HepG2 (cell line): ENCODE measurements around the gene CAMK1D. TPM values are rescaled to one million over a fixed set of nuclear protein-coding genes. Genes with fewer than 3 reads are reported as not detected.

Experiments used
- FIP1L1 ChIP-seq: fragments of 200-400 bp; formaldehyde crosslinking; IDR thresholded peaks from 2 replicates; pipeline ENCODE4 v1.6.1; 2018; ENCODE audit warnings: low read depth, mild to moderate bottlenecking, low read length, moderate library complexity, borderline replicate concordance; ENCODE audit not compliant: insufficient read depth
- HBP1 ChIP-seq: IDR thresholded peaks from 2 replicates; pipeline ENCODE4 v1.6.1; 2016; ENCODE audit warnings: low read depth, control low read depth
- HHEX ChIP-seq: IDR thresholded peaks from 2 replicates; pipeline ENCODE4 v1.6.1; 2016; ENCODE audit warnings: control low read depth
- JDP2 ChIP-seq: sonication (generic); formaldehyde crosslinking; IDR thresholded peaks from 2 replicates; pipeline ENCODE4 v1.8.1; 2022; ENCODE audit warnings: missing genetic modification reagents, borderline replicate concordance
- MIXL1 ChIP-seq: IDR thresholded peaks from 2 replicates; pipeline ENCODE4 v1.6.1; 2016
- PAF1 ChIP-seq: IDR thresholded peaks from 2 replicates; pipeline ENCODE4 v1.6.1; 2016; ENCODE audit warnings: missing genetic modification reagents, missing compliant biosample characterization
- POGZ ChIP-seq: sonication (generic); formaldehyde crosslinking; IDR thresholded peaks from 2 replicates; pipeline ENCODE4 v1.4.0; 2020; ENCODE audit warnings: mild to moderate bottlenecking, missing genetic modification reagents
- RBAK ChIP-seq: sonication (generic); formaldehyde crosslinking; IDR thresholded peaks from 2 replicates; pipeline ENCODE4 v1.5.1; 2020; ENCODE audit warnings: mild to moderate bottlenecking, missing genetic modification reagents
- TOPORS ChIP-seq: sonication (generic); formaldehyde crosslinking; IDR thresholded peaks from 2 replicates; pipeline ENCODE4 v1.8.0; 2023; ENCODE audit warnings: mild to moderate bottlenecking, missing genetic modification reagents
- YEATS2 ChIP-seq: sonication (generic); formaldehyde crosslinking; IDR thresholded peaks from 2 replicates; pipeline ENCODE4 v1.4.0; 2020; ENCODE audit warnings: missing genetic modification reagents, borderline replicate concordance
- ZBTB42 ChIP-seq: sonication (generic); formaldehyde crosslinking; IDR thresholded peaks from 2 replicates; pipeline ENCODE4 v1.5.0; 2020; ENCODE audit warnings: mild to moderate bottlenecking, missing genetic modification reagents
- ZFP37 ChIP-seq: sonication (generic); formaldehyde crosslinking; IDR thresholded peaks from 2 replicates; pipeline ENCODE4 v1.4.0; 2020; ENCODE audit warnings: missing genetic modification reagents, borderline replicate concordance
- ZNF281 ChIP-seq: sonication (generic); formaldehyde crosslinking; IDR thresholded peaks from 2 replicates; pipeline ENCODE4 v1.4.0; 2020; ENCODE audit warnings: missing genetic modification reagents, borderline replicate concordance
- ZNF337 ChIP-seq: sonication (generic); formaldehyde crosslinking; IDR thresholded peaks from 2 replicates; pipeline ENCODE4 v1.5.1; 2020; ENCODE audit warnings: missing genetic modification reagents, low read depth, mild to moderate bottlenecking, borderline replicate concordance
- ZNF512 ChIP-seq: sonication (generic); formaldehyde crosslinking; IDR thresholded peaks from 2 replicates; pipeline ENCODE4 v1.4.0; 2020; ENCODE audit warnings: mild to moderate bottlenecking, missing genetic modification reagents
- ZNF747 ChIP-seq: sonication (generic); formaldehyde crosslinking; IDR thresholded peaks from 2 replicates; pipeline ENCODE4 v1.8.1; 2023; ENCODE audit warnings: missing genetic modification reagents, mild to moderate bottlenecking, borderline replicate concordance
- ZUFSP ChIP-seq: sonication (generic); formaldehyde crosslinking; IDR thresholded peaks from 2 replicates; pipeline ENCODE4 v1.9.0; 2021; ENCODE audit warnings: missing genetic modification reagents, mild to moderate bottlenecking, borderline replicate concordance
- polyA plus RNA-seq, 8 experiments: library from polyadenylated mRNA; depleted of rRNA in 3 of 8; stranded (reverse) in 7 of 8; unstranded in 1 of 8; fragments of >200 nt; fragmentation: Illumina TruSeq in 4 of 8; extraction: Trizol in 4 of 8; gene quantifications; 2 replicates each; pipeline versions ENCODE4 v1.2.1 to v1.2.3, GENCODE V29; 2011 to 2016; ENCODE audit warnings: low read depth in 4 of 8, missing spikeins in 1 of 8, mixed read lengths in 1 of 8; ENCODE audit not compliant: insufficient read depth in 1 of 8
- total RNA-seq, 5 experiments: library from RNA; depleted of rRNA; stranded (reverse); fragments of >200 nt; fragmentation: Illumina TruSeq; extraction: Trizol; gene quantifications; 2 replicates each; pipeline ENCODE4 v1.2.3, GENCODE V29; 2016; ENCODE audit warnings: low read depth in 1 of 5
- TF ChIP-seq, protein P1 (sequence below): sonication (generic); formaldehyde crosslinking; IDR thresholded peaks from 2 replicates; pipeline ENCODE4 v1.4.0; 2020; ENCODE audit warnings: missing genetic modification reagents
- TF ChIP-seq, protein P2 (sequence below): sonication (generic); formaldehyde crosslinking; IDR thresholded peaks from 2 replicates; pipeline ENCODE4 v1.8.1; 2022; ENCODE audit warnings: mild to moderate bottlenecking, missing genetic modification reagents

The CAMK1D gene
- total and polyA plus RNA-seq, 2 of the 13 experiments (the other 11 are each of a cell fraction or from before 2014, with no cell fraction given), result under 0.01 TPM; not detected in 1

- TF ChIP-seq, protein P1, sequence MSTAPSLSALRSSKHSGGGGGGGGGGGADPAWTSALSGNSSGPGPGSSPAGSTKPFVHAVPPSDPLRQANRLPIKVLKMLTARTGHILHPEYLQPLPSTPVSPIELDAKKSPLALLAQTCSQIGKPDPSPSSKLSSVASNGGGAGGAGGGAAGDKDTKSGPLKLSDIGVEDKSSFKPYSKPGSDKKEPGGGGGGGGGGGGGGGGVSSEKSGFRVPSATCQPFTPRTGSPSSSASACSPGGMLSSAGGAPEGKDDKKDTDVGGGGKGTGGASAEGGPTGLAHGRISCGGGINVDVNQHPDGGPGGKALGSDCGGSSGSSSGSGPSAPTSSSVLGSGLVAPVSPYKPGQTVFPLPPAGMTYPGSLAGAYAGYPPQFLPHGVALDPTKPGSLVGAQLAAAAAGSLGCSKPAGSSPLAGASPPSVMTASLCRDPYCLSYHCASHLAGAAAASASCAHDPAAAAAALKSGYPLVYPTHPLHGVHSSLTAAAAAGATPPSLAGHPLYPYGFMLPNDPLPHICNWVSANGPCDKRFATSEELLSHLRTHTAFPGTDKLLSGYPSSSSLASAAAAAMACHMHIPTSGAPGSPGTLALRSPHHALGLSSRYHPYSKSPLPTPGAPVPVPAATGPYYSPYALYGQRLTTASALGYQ (CRISPR knock-in tag), result no peak
- TF ChIP-seq ZFP37 (CRISPR knock-in tag) (no peak), PAF1 (CRISPR knock-in tag) (no peak), ZNF281 (no peak), ZBTB42 (CRISPR knock-in tag) (no peak), JDP2 (CRISPR knock-in tag) (no peak), ZNF512 (no peak), YEATS2 (CRISPR knock-in tag) (no peak), HBP1 (CRISPR knock-in tag) (no peak), MIXL1 (CRISPR knock-in tag) (no peak), ZUFSP (CRISPR knock-in tag) (no peak), TOPORS (no peak), ZNF747 (CRISPR knock-in tag) (no peak), HHEX (no peak), RBAK (CRISPR knock-in tag) (no peak), ZNF337 (CRISPR knock-in tag) (no peak), POGZ (no peak), FIP1L1 (no peak)
- TF ChIP-seq, protein P2, sequence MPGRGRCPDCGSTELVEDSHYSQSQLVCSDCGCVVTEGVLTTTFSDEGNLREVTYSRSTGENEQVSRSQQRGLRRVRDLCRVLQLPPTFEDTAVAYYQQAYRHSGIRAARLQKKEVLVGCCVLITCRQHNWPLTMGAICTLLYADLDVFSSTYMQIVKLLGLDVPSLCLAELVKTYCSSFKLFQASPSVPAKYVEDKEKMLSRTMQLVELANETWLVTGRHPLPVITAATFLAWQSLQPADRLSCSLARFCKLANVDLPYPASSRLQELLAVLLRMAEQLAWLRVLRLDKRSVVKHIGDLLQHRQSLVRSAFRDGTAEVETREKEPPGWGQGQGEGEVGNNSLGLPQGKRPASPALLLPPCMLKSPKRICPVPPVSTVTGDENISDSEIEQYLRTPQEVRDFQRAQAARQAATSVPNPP, result no peak
Measured at GRCh38 chr10:12631787-12632562, 282.6 kb downstream of the CAMK1D start (continued).
